ENCODE data around the gene KLHDC8A. TPM values are rescaled to one million over a fixed set of nuclear protein-coding genes. Genes with fewer than 3 reads are reported as not detected.

Gene KLHDC8A
- total RNA-seq, 1 experiment from 2014 or later, result not detected

DNA sequence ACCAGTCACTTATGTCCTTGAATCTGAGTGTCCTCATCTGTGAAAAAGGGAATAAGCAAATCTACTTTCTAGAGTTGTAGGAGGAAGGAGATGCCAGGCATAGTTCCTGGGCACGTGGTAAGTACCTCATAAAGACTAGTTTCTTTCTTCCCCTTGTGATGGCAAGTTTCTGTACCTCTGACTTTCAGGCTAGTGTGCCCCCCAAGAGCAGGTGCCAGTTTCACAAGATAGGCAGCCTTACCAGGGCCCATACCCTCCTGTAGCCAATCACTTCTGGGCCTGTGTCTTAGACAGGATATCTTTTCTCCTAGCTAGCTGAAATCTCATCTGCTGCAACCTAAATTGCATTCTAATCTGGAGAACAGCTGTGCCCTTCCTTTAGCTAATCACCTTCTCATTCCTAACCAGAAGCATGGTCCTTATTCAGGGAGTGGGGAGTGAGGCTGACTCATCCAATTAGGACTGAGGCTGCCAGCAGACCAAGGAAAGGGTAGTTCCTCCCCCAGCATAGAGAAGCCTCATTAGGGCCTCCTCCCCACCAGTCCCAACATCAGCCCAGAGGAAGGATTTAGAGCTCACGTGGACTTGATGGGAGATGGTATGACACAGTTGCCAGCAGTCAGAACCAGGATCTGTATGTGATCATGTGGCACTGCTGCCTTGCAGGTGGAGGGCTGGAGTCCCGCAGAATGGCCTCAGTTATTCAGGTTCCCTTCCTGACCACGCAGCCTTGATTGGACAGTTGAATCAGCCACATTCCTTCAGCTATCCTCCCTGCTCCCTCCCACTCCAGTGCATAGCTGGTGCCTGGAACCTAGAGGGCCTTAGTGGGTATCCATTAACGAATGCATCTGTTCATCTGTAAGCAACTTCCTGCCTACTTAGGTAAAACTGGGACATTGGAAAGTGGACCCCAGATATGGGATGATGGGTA lies 7.9 kb downstream of the KLHDC8A start:
- no peak overlapping the region for H3K4me3 Mint-ChIP-seq (ENCODE audit: unreplicated experiment)
- POLR2A ChIA-PET, result interaction anchor here (0.6 to 1.7 kb wide), 5 partner anchors 12 to 1646 kb away, joined by 3 to 6 read pairs (median 3); no protein-coding TSS in a partner anchor

DNA sequence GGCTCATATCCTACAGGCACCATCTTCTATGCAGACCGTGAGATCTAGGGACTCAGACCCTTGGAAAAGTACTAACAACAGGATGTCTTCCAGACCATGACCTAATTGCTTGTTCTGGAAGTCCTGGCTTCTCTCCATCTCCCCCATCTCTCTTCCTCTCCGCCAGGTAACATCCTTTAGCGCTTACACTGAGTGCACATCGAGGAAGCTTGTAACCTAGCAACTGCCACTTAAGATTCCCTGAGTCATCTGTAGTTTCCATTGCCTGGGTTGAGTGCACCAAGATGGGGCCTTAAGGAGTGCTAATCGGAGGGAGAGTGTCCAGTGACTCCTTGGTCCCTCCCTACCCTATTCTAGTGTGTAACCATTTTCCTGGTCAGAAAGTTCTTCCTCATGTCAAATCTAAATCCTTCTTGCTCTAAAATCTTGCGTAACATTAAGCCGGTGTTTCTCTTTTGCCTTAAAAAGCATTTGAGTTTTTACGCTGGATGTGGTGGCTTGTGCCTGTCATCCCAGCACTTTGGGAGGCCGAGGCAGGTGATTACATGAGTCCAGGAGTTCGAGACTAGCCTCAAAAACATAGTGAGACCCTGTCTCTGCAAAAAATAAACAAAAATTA lies 9.7 kb downstream of the KLHDC8A start:
- no peak overlapping the region for H3K27ac Mint-ChIP-seq (ENCODE audit: low read depth, unreplicated experiment)
- CTCF ChIA-PET, result interaction anchor here (1.2 to 17.4 kb wide), 9 partner anchors 9 to 177 kb away, joined by 3 to 393 read pairs (median 108); no protein-coding TSS in a partner anchor
- intact Hi-C loops (cut with micrococcal nuclease), result no loop called here
- no peaks in the 10 kb centered on the region for H3K36me3 Mint-ChIP-seq (ENCODE audit: insufficient read depth, unreplicated experiment)
- POLR2A ChIA-PET, result interaction anchor here (0.7 to 1.7 kb wide), 2 partner anchors 10 to 294 kb away, joined by 3 to 6 read pairs; no protein-coding TSS in a partner anchor
- H3K4me3 Mint-ChIP-seq (ENCODE audit: unreplicated experiment), result no peak overlapping the region
- TF ChIP-seq, protein P1, sequence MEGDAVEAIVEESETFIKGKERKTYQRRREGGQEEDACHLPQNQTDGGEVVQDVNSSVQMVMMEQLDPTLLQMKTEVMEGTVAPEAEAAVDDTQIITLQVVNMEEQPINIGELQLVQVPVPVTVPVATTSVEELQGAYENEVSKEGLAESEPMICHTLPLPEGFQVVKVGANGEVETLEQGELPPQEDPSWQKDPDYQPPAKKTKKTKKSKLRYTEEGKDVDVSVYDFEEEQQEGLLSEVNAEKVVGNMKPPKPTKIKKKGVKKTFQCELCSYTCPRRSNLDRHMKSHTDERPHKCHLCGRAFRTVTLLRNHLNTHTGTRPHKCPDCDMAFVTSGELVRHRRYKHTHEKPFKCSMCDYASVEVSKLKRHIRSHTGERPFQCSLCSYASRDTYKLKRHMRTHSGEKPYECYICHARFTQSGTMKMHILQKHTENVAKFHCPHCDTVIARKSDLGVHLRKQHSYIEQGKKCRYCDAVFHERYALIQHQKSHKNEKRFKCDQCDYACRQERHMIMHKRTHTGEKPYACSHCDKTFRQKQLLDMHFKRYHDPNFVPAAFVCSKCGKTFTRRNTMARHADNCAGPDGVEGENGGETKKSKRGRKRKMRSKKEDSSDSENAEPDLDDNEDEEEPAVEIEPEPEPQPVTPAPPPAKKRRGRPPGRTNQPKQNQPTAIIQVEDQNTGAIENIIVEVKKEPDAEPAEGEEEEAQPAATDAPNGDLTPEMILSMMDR (IDR thresholded peaks at IDR 0.05; ENCODE audit: unreplicated experiment), result no peak
- DNase-seq (ENCODE audit: unreplicated experiment), result no peak
- H3K4me1 Mint-ChIP-seq (ENCODE audit: insufficient read depth, unreplicated experiment), result peaks cover 7% of the 10 kb centered on the region
- H3K9me3 Mint-ChIP-seq (ENCODE audit: unreplicated experiment), result no peaks in the 10 kb centered on the region
- H3K27me3 Mint-ChIP-seq (ENCODE audit: insufficient read depth, unreplicated experiment), result peaks cover 12% of the 10 kb centered on the region
- no TSS peak for BruUV-seq (replicated peaks)

More for the DNA sequence above, 7.9 kb downstream of the KLHDC8A start:
- H3K4me1 Mint-ChIP-seq (ENCODE audit: insufficient read depth, unreplicated experiment), result peaks cover 12% of the 10 kb centered on the region
- intact Hi-C loops (cut with micrococcal nuclease), result no loop called here
- H3K27ac Mint-ChIP-seq (ENCODE audit: low read depth, unreplicated experiment), result no peak overlapping the region
- no peaks in the 10 kb centered on the region for H3K9me3 Mint-ChIP-seq (ENCODE audit: unreplicated experiment)
- DNase-seq (ENCODE audit: unreplicated experiment), result no peak
- no peaks in the 10 kb centered on the region for H3K36me3 Mint-ChIP-seq (ENCODE audit: insufficient read depth, unreplicated experiment)
- TF ChIP-seq, protein P1 (IDR thresholded peaks at IDR 0.05; ENCODE audit: unreplicated experiment), result no peak
- peaks cover 12% of the 10 kb centered on the region for H3K27me3 Mint-ChIP-seq (ENCODE audit: insufficient read depth, unreplicated experiment)
- no TSS peak for BruUV-seq (replicated peaks)
- CTCF ChIA-PET, result interaction anchor here (0.5 to 17.4 kb wide), 14 partner anchors 11 to 1316 kb away, joined by 3 to 393 read pairs (median 6); no protein-coding TSS in a partner anchor

DNA sequence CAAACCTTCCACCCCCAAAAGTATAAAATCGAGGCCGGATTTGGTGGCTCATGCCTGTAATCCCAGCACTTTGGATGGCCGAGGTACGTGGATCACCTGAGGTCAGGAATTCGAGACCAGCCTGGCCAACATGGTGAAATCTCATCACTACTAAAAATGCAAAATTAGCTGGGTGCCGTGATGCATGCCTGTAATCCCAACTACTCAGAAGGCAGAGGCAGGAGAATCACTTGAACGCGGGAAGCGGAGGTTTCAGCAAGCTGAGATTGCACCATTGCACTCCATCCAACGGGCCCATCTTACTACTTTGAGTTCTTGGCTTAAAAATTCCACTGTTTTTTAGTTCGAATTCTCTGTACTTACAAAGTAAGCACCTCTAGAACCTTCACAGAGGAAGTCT lies 11.0 kb downstream of the KLHDC8A start:
- CTCF ChIA-PET, result interaction anchor here (0.8 to 14.5 kb wide), 9 partner anchors 8 to 179 kb away, joined by 3 to 270 read pairs (median 5); no protein-coding TSS in a partner anchor
- H3K9me3 Mint-ChIP-seq (ENCODE audit: unreplicated experiment), result no peaks in the 10 kb centered on the region
- peaks cover 12% of the 10 kb centered on the region for H3K27me3 Mint-ChIP-seq (ENCODE audit: insufficient read depth, unreplicated experiment)
- no peaks in the 10 kb centered on the region for H3K36me3 Mint-ChIP-seq (ENCODE audit: insufficient read depth, unreplicated experiment)
- BruUV-seq (replicated peaks), result no TSS peak
- DNase-seq (ENCODE audit: unreplicated experiment), result no peak
- H3K4me3 Mint-ChIP-seq (ENCODE audit: unreplicated experiment), result no peak overlapping the region
- intact Hi-C loops (cut with micrococcal nuclease), result no loop called here
- TF ChIP-seq, protein P1 (IDR thresholded peaks at IDR 0.05; ENCODE audit: unreplicated experiment), result no peak
- POLR2A ChIA-PET, result interaction anchor here (0.8 kb wide), 1 partner anchor 13 kb away, joined by 3 read pairs; no protein-coding TSS in a partner anchor
- H3K27ac Mint-ChIP-seq (ENCODE audit: low read depth, unreplicated experiment), result no peak overlapping the region
- peaks cover 15% of the 10 kb centered on the region for H3K4me1 Mint-ChIP-seq (ENCODE audit: insufficient read depth, unreplicated experiment)
